BJ (cell line): ENCODE results near the gene CRTC2. TPM values are rescaled to one million over a fixed set of nuclear protein-coding genes. Genes with fewer than 3 reads are reported as not detected.
"Not testable (repeated sequence)": the region's sequence is repeated elsewhere in the genome, so short reads cannot be mapped to it uniquely, and the experiment has no call there.

ENCODE experiments used
- CTCF ChIA-PET: fragments of 350-600 bp; formaldehyde crosslinking; extraction: SDS; loops from one replicate; lab custom pipeline; 2021; ENCODE audit warnings: antibody characterized with exemption, inconsistent platforms; lab: Yijun Ruan, JAX
- POLR2A ChIA-PET: fragments of 300-600 bp; sonication (Branson Sonifier 250); formaldehyde crosslinking; extraction: SDS; loops from one replicate; lab custom pipeline; 2021; ENCODE audit warnings: antibody characterized with exemption; lab: Charles Lee
- DNase-seq: peaks from one replicate; pipeline ENCODE4 v3.0.0-alpha.2; 2011; ENCODE audit warnings: low read depth
- H3K27me3 ChIP-seq: 2 replicates; pipeline ENCODE4 v1.6.0; 2011; ENCODE audit warnings: low read length; ENCODE audit not compliant: control insufficient read depth, insufficient read depth
- H3K36me3 ChIP-seq: 2 replicates; pipeline ENCODE4 v1.5.1; 2011; ENCODE audit warnings: low read length; ENCODE audit not compliant: control insufficient read depth, insufficient read depth
- H3K4me3 ChIP-seq: 2 replicates; pipeline ENCODE4 v1.5.1; 2011; ENCODE audit warnings: low read depth, mild to moderate bottlenecking, control low read depth, low read length
- polyA plus RNA-seq: library from polyadenylated mRNA; depleted of rRNA; stranded (reverse); fragments of >200 nt; gene quantifications from 2 replicates; pipeline ENCODE4 v1.2.3, GENCODE V29; 2011
- TF ChIP-seq, protein P1 (sequence below): IDR thresholded peaks from 2 replicates; pipeline ENCODE4 v1.5.1; 2011; ENCODE audit warnings: low read depth, mild to moderate bottlenecking, control low read depth, inconsistent platforms, low read length, moderate library complexity; ENCODE audit not compliant: insufficient read depth

The CRTC2 gene
- polyA plus RNA-seq, 1 experiment = 25.2 TPM

DNA sequence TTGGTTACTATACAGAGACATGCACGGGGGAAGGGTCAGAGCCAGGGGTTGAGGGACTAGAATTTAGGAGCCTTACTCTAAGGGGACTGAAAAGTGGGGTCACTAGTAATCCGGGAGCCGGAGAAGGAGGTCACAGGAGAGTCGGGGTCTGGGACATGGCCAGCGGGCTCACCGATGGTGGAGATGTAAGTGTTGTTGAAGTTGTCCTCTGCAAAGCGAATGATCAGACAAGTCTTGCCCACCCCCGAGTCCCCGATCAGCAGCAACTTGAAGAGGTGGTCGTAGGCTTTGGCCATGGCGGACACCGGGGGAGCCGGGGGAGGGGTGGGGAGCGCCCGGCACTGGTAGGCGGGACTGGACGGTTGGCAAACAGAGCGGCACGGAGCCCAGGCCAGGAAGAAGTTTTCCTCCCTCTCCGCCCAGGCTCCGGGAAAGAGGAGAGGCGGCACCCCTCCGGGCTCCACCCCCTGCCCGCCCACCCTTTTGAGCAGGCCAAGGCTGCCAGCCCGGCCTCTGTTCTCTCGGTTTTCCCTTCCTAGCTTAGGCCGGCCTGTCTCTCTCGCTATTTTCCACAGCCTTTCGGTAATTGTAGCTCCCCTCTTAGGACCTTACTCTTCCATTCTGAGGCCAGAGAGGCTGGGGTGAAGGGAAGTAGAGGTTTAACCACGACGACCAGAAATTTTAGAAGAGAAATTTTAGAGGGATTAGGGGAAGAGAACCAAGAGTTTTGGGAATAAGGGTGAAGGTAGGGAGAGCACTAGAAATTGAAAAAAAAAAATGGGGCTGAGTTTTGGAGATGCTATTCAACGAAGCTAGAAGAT, 27.7 kb upstream of the CRTC2 start, which contains the start of gene RAB13:
Gene RAB13 (minus strand): TSS at position 399 of the 821 bp plus-strand sequence. CDS start 103 bp downstream, at position 296.
- Histone ChIP-seq H3K27me3 (no peaks in the 10 kb centered on the region), H3K4me3 (peak within 1 kb of the TSS; percentile 93), H3K36me3 (peaks cover 4% of the 10 kb centered on the region)
- ChIA-PET CTCF (interaction anchor here (0.6 to 3.6 kb wide), 37 partner anchors 8 to 418 kb away, joined by 3 to 26 read pairs (median 4); partner anchors contain the start of genes CREB3L4, DENND4B, ILF2 and JTB), POLR2A (interaction anchor here (0.6 to 1.0 kb wide), 4 partner anchors 9 to 1149 kb away, joined by 3 to 9 read pairs (median 4); no protein-coding TSS in a partner anchor)
- TF ChIP-seq, protein P1, sequence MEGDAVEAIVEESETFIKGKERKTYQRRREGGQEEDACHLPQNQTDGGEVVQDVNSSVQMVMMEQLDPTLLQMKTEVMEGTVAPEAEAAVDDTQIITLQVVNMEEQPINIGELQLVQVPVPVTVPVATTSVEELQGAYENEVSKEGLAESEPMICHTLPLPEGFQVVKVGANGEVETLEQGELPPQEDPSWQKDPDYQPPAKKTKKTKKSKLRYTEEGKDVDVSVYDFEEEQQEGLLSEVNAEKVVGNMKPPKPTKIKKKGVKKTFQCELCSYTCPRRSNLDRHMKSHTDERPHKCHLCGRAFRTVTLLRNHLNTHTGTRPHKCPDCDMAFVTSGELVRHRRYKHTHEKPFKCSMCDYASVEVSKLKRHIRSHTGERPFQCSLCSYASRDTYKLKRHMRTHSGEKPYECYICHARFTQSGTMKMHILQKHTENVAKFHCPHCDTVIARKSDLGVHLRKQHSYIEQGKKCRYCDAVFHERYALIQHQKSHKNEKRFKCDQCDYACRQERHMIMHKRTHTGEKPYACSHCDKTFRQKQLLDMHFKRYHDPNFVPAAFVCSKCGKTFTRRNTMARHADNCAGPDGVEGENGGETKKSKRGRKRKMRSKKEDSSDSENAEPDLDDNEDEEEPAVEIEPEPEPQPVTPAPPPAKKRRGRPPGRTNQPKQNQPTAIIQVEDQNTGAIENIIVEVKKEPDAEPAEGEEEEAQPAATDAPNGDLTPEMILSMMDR = no peak
- DNase-seq = peak; percentile 28

DNA sequence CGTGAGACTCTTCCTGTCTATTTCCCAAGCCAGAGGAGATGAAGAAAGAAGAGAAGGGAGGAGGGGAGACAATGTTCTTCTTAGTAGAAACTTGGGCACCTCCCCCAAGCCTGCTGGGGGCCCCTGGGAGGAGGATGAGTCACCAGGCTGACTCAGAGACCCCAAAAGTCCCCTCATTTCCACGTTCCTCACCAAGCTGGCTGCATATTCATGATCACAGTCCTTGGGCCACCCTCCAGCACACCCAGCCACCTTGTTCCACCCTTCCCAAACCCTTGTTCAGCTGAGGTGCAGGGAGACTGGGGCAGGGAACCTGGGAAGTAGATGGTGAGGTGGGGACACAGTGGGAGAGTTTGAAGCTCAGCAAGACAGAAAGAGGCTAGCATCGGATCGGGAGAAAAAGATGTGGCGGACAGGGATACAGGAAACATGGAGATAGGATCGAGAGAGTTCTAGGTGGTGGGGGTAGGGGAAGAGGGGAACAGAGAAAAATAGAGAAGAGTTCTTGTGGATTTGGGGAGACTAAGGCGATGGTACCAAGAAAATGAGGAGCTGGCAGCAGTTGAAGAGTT, 27.0 kb upstream of the CRTC2 start:
- Histone ChIP-seq H3K36me3 (peaks cover 5% of the 10 kb centered on the region), H3K4me3 (peak overlapping the region; percentile 93), H3K27me3 (no peaks in the 10 kb centered on the region)
- POLR2A ChIA-PET = interaction anchor here (1.0 kb wide), 1 partner anchor 1149 kb away, joined by 4 read pairs; no protein-coding TSS in a partner anchor
- TF ChIP-seq, protein P1 = no peak
- CTCF ChIA-PET = interaction anchor here (0.6 to 3.6 kb wide), 14 partner anchors 12 to 358 kb away, joined by 3 to 26 read pairs (median 5); partner anchors contain the start of genes CREB3L4, DENND4B, S100A13 and SLC39A1
- no peak for DNase-seq

DNA sequence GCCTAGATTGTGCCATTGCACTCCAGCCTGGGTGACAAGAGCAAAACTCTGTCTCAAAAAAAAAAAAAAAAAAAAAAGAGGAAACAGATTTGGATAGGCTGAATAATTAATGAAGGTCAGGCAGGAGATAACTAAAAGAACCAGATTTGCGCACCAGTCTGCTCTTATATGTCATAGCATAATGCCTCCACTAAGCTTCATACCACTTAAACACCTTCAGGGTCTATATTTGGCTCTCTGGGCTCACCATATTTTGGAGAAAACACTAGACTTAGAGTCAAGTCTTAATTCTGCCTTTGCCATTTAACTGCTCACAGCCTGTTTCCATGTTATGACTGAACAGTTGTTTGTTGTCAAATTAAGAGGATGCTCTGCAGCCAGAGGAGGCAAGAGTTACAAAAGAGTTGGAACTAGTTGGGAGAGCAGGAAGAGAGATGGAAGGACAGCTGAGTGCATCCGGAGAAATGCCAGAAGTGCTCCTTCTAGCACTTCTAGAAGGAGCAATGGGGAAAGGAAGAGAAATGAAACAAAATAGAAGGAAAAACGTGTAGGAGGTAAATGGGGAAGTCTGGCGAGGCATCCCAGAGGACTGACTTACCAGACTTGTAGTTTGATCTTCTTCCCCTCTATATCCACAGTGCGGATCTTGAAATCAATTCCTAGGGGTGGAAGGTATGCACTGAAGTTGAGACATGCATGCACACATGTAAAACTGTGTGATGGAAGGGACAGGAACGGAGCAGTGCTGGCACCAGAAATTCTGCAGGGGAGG, 25.9 kb upstream of the CRTC2 start:
- Histone ChIP-seq H3K27me3 (no peaks in the 10 kb centered on the region), H3K4me3 (peak overlapping the region; percentile 93), H3K36me3 (peaks cover 5% of the 10 kb centered on the region)
- POLR2A ChIA-PET = no interaction called here
- DNase-seq = no peak
- CTCF ChIA-PET = interaction anchor here (1.4 to 3.6 kb wide), 5 partner anchors 17 to 357 kb away, joined by 3 to 26 read pairs (median 8); partner anchors contain the start of genes CREB3L4, S100A13 and SLC39A1
- TF ChIP-seq, protein P1 = no peak

DNA sequence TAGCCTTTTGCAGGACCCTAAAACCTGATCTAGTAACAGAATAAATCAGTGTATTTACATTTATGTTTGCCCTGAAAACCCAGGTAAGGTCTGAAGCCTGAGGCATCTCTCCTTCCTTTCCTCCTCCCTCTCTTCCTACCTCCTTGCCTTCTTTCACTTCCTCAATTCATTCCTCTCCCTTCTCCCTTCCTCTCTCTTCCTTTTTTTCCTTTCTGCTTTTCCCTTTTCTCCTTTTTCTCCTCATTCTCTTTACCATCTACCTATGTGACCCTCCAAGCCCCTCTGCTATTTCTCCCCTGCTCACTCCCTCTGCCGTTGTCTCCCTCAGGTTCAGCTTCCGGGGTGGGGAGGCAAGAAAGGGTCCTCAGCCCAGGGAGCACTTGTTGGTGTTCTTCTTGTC, 23.3 kb upstream of the CRTC2 start:
- CTCF ChIA-PET = interaction anchor here (1.9 kb wide), 1 partner anchor 19 kb away, joined by 5 read pairs; the partner anchor contains the start of gene SLC39A1

DNA sequence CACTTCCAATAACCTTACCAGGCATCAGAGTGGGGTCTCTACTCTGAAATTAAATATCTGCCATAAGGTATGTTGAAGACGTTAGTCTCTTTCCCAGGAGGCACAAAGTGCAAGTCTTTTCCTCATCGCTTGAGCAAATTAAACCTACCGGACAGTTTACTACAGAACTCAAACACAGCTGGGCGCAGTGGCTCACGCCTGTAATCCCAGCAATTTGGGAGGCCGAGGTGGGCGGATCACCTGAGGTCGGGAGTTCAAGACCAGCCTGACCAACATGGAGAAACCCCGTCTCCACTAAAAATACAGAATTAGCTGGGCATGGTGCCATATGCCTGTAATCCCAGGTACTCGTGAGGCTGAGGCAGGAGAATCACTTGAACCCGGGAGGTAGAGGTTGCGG, 20.7 kb upstream of the CRTC2 start:
- H3K4me3 ChIP-seq, POLR2A ChIA-PET, DNase-seq, H3K27me3 ChIP-seq: not testable (repeated sequence)
- CTCF ChIA-PET = interaction anchor here (0.7 to 6.7 kb wide), 4 partner anchors 8 to 55 kb away, joined by 3 to 32 read pairs (median 17); partner anchors contain the start of genes CREB3L4, RAB13 and SLC39A1
- H3K36me3 ChIP-seq = peaks cover 13% of the 10 kb centered on the region

More for the DNA sequence above, 23.3 kb upstream of the CRTC2 start:
- H3K4me3 ChIP-seq, H3K36me3 ChIP-seq, POLR2A ChIA-PET, DNase-seq, H3K27me3 ChIP-seq: not testable (repeated sequence)
